Peyer's patch (tissue), 4 donors: ENCODE results near the gene NSMF.

Source experiments
- CTCF ChIP-seq, 6 experiments: fragments of 450-650 bp in 4 of 6; fragments of 200-600 bp in 2 of 6; sonication (generic) in 1 of 6; IDR thresholded peaks; one replicate each; pipeline ENCODE4 v1.5.1; 2017 to 2019; ENCODE audit warnings: antibody characterized with exemption in 6 of 6, mild to moderate bottlenecking in 3 of 6, moderate library complexity in 1 of 6
- POLR2A ChIP-seq, 2 donors: fragments of 450-650 bp; IDR thresholded peaks; one replicate each; pipeline ENCODE4 v1.5.1; 2017; ENCODE audit warnings: antibody characterized with exemption in 2 of 2, mild to moderate bottlenecking in 2 of 2, moderate library complexity in 2 of 2

- TF ChIP-seq CTCF (IDR thresholded peaks at IDR 0.05): no peak
- TF ChIP-seq POLR2A (IDR thresholded peaks at IDR 0.05): no peak
These were observed 6.7 kb upstream of the NSMF start for GRCh38 chr9:137465720-137466388.
